Measurements from ENCODE around the gene DIP2A. TPM values are rescaled to one million over a fixed set of nuclear protein-coding genes. Genes with fewer than 3 reads are reported as not detected.

The DIP2A gene
- total and polyA plus RNA-seq, 2 experiments from 2014 or later, result 19.8 to 24.6 TPM

DNA sequence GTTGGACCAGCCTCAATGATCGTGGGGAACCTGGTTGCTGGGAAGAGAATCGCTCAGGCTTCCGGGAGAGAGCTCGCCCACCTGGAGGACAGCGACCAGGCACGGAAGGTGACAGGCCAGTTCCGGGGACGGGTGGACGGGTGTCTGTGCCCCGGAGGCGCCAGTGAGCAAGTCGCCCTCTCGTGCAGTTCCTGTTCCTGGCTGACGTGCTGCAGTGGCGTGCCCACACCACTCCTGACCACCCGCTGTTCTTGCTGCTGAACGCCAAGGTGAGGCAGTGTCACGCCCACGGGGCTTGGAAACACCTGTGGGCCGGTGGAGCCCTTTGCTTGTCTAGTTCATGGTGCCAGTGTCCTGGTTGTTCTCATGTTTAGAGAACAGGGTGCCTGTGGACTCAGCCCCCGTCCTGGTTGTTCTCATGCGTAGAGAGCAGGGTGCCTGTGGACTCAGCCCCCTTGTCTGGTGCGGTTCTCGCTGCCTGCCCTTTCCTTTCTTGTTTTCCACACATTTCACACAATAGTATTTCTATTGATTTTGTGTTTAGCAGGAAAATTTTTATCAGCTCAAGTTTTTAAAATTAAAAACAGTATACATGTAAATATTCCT lies 93.0 kb downstream of the DIP2A start:
- Histone ChIP-seq H3K4me1 (ENCODE audit: insufficient read depth) (no peaks in the 10 kb centered on the region), H3K27ac (no peak overlapping the region), H4K20me1 (ENCODE audit: insufficient read depth, poor library complexity, severe bottlenecking) (no peaks in the 10 kb centered on the region), H3K9me3 (ENCODE audit: low read depth) (no peaks in the 10 kb centered on the region), H3K4me2 (no peak overlapping the region), H2AFZ (no peak overlapping the region), H3K27me3 (no peaks in the 10 kb centered on the region), H3K79me2 (no peaks in the 10 kb centered on the region), H3K9me2 (replicated peaks; ENCODE audit: insufficient read depth) (no peaks in the 10 kb centered on the region), H3K4me3 (no peak overlapping the region), H3K36me3 (replicated peaks; ENCODE audit: insufficient read depth, low read depth) (no peaks in the 10 kb centered on the region)
- TF ChIP-seq, protein P1, sequence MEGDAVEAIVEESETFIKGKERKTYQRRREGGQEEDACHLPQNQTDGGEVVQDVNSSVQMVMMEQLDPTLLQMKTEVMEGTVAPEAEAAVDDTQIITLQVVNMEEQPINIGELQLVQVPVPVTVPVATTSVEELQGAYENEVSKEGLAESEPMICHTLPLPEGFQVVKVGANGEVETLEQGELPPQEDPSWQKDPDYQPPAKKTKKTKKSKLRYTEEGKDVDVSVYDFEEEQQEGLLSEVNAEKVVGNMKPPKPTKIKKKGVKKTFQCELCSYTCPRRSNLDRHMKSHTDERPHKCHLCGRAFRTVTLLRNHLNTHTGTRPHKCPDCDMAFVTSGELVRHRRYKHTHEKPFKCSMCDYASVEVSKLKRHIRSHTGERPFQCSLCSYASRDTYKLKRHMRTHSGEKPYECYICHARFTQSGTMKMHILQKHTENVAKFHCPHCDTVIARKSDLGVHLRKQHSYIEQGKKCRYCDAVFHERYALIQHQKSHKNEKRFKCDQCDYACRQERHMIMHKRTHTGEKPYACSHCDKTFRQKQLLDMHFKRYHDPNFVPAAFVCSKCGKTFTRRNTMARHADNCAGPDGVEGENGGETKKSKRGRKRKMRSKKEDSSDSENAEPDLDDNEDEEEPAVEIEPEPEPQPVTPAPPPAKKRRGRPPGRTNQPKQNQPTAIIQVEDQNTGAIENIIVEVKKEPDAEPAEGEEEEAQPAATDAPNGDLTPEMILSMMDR (IDR thresholded peaks at IDR 0.05; ENCODE audit: poor library complexity), result no peak
- no peak for TF ChIP-seq EZH2 (IDR thresholded peaks at IDR 0.05; ENCODE audit: borderline replicate concordance)
- TF ChIP-seq EZH2phosphoT487 (IDR thresholded peaks at IDR 0.05; ENCODE audit: low read depth, severe bottlenecking, unreplicated experiment), result no peak
- 92% methylated on average over 24 of the region's 24 CpGs for WGBS (ENCODE audit: low lambda C conversion rate, missing lambda C conversion rate)
- no peak for DNase-seq (ENCODE audit: low spot score)

DNA sequence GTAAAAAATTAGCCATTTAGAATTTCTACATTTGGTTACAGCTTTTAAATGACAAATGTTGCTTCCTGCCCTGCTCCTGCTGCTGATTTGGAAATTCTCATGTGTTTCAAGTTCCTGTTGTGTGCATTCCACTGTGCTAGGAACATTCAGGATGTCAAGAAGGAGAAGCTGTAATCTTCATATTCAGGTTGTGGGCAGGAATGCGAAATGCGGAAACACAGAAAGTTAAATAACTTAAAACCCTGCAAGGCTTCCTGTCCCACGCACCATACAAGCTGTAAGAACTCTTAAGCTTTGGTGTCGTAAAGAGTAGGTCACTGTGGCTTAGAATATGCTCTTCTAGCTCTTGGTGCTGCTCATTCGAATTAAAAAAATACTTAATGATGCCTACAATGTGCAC lies 93.6 kb downstream of the DIP2A start:
- no peaks in the 10 kb centered on the region for H3K27me3 ChIP-seq
- no peak overlapping the region for H2AFZ ChIP-seq

GRCh38 chr21:46552865-46553379 lies 94.2 kb downstream of the DIP2A start:
- Histone ChIP-seq H3K9me3 (ENCODE audit: low read depth) (no peaks in the 10 kb centered on the region), H4K20me1 (ENCODE audit: insufficient read depth, poor library complexity, severe bottlenecking) (no peaks in the 10 kb centered on the region), H3K4me2 (no peak overlapping the region), H3K4me1 (ENCODE audit: insufficient read depth) (no peaks in the 10 kb centered on the region), H3K9me2 (replicated peaks; ENCODE audit: insufficient read depth) (no peaks in the 10 kb centered on the region), H2AFZ (no peak overlapping the region), H3K27ac (no peak overlapping the region), H3K27me3 (no peaks in the 10 kb centered on the region), H3K36me3 (replicated peaks; ENCODE audit: insufficient read depth, low read depth) (no peaks in the 10 kb centered on the region), H3K79me2 (no peaks in the 10 kb centered on the region), H3K4me3 (no peak overlapping the region)
- TF ChIP-seq EZH2phosphoT487 (IDR thresholded peaks at IDR 0.05; ENCODE audit: low read depth, severe bottlenecking, unreplicated experiment), result no peak
- TF ChIP-seq, protein P1 (IDR thresholded peaks at IDR 0.05; ENCODE audit: poor library complexity), result no peak
- no peak for TF ChIP-seq EZH2 (IDR thresholded peaks at IDR 0.05; ENCODE audit: borderline replicate concordance)
- DNase-seq (ENCODE audit: low spot score), result no peak
- WGBS (ENCODE audit: low lambda C conversion rate, missing lambda C conversion rate), result over 99% methylated on average over 5 of the region's 5 CpGs

More for the DNA sequence above, 93.6 kb downstream of the DIP2A start:
- no peaks in the 10 kb centered on the region for H4K20me1 ChIP-seq (ENCODE audit: insufficient read depth, poor library complexity, severe bottlenecking)
- no peak overlapping the region for H3K4me3 ChIP-seq
- TF ChIP-seq EZH2phosphoT487 (IDR thresholded peaks at IDR 0.05; ENCODE audit: low read depth, severe bottlenecking, unreplicated experiment), result no peak
- TF ChIP-seq, protein P1 (IDR thresholded peaks at IDR 0.05; ENCODE audit: poor library complexity), result no peak
- no peak for TF ChIP-seq EZH2 (IDR thresholded peaks at IDR 0.05; ENCODE audit: borderline replicate concordance)
- no peaks in the 10 kb centered on the region for H3K79me2 ChIP-seq
- no peak overlapping the region for H3K27ac ChIP-seq
- H3K4me1 ChIP-seq (ENCODE audit: insufficient read depth), result no peaks in the 10 kb centered on the region
- no peak overlapping the region for H3K4me2 ChIP-seq
- no peaks in the 10 kb centered on the region for H3K9me3 ChIP-seq (ENCODE audit: low read depth)
- 99% methylated on average over 5 of the region's 5 CpGs for WGBS (ENCODE audit: low lambda C conversion rate, missing lambda C conversion rate)
- no peaks in the 10 kb centered on the region for H3K9me2 ChIP-seq (replicated peaks; ENCODE audit: insufficient read depth)
- H3K36me3 ChIP-seq (replicated peaks; ENCODE audit: insufficient read depth, low read depth), result no peaks in the 10 kb centered on the region
- DNase-seq (ENCODE audit: low spot score), result no peak

Data from hepatocyte (in vitro differentiated cells).